Esophagus muscularis mucosa (tissue), 3 donors: ENCODE results near the gene MYLK.

Experiments used
- CTCF ChIP-seq, 3 experiments: fragments of 200-600 bp in 2 of 3; fragments of 450-650 bp in 1 of 3; sonication (generic) in 2 of 3; IDR thresholded peaks; one replicate each; pipeline ENCODE4 v1.5.1; 2017 to 2019; ENCODE audit warnings: antibody characterized with exemption in 3 of 3, mild to moderate bottlenecking in 2 of 3, moderate library complexity in 1 of 3
- EP300 ChIP-seq: sonication (generic); formaldehyde crosslinking; IDR thresholded peaks from one replicate; pipeline ENCODE4 v1.6.1; 2017; ENCODE audit warnings: antibody characterized with exemption

GRCh38 chr3:123618076-123618708 is 265.9 kb downstream of the MYLK start:
- TF ChIP-seq CTCF (IDR thresholded peaks at IDR 0.05) (no peak), EP300 (no peak)
